WI38 (cell line): ENCODE data around the gene SCN5A.
"Not testable (repeated sequence)": the region's sequence is repeated elsewhere in the genome, so short reads cannot be mapped to it uniquely, and the experiment has no call there.

Experiments used
- H3K4me3 ChIP-seq: 2 replicates; pipeline ENCODE4 v1.5.1; 2011; ENCODE audit warnings: low read depth, mild to moderate bottlenecking, control low read depth, low read length
- TF ChIP-seq, protein P1 (sequence below): IDR thresholded peaks from 2 replicates; pipeline ENCODE4 v1.5.1; 2012; ENCODE audit warnings: low read depth, mild to moderate bottlenecking, control low read depth, low read length

Gene SCN5A

DNA sequence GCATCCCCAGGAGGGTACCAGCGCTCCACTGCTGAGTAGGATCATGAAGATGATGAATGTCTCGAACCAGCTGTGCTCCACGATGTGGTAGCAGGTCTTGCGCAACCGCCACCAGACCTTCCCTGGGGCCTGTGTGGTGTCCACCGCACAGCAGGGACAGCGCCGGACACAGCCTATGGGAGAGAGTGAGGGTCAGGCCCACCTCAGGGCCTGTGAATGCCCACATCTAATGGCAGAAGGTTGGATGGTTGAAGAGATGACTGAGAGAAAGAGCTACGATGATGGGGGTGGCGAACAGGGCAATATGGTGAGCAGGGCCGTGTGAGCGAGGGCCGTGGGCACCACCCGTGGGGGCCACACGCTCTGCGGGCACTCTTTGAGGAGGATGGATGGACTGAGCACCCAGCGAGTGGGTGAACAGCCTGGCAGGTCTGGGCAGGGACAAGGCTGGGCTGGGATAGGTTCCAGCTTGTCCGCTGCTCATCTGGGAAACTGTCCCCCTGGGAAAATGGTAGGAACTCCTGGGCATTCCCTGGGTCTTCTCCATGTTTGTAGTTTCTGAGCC is 74.1 kb downstream of the SCN5A start:
- H3K4me3 ChIP-seq: no peak overlapping the region
- TF ChIP-seq, protein P1, sequence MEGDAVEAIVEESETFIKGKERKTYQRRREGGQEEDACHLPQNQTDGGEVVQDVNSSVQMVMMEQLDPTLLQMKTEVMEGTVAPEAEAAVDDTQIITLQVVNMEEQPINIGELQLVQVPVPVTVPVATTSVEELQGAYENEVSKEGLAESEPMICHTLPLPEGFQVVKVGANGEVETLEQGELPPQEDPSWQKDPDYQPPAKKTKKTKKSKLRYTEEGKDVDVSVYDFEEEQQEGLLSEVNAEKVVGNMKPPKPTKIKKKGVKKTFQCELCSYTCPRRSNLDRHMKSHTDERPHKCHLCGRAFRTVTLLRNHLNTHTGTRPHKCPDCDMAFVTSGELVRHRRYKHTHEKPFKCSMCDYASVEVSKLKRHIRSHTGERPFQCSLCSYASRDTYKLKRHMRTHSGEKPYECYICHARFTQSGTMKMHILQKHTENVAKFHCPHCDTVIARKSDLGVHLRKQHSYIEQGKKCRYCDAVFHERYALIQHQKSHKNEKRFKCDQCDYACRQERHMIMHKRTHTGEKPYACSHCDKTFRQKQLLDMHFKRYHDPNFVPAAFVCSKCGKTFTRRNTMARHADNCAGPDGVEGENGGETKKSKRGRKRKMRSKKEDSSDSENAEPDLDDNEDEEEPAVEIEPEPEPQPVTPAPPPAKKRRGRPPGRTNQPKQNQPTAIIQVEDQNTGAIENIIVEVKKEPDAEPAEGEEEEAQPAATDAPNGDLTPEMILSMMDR: no peak

DNA sequence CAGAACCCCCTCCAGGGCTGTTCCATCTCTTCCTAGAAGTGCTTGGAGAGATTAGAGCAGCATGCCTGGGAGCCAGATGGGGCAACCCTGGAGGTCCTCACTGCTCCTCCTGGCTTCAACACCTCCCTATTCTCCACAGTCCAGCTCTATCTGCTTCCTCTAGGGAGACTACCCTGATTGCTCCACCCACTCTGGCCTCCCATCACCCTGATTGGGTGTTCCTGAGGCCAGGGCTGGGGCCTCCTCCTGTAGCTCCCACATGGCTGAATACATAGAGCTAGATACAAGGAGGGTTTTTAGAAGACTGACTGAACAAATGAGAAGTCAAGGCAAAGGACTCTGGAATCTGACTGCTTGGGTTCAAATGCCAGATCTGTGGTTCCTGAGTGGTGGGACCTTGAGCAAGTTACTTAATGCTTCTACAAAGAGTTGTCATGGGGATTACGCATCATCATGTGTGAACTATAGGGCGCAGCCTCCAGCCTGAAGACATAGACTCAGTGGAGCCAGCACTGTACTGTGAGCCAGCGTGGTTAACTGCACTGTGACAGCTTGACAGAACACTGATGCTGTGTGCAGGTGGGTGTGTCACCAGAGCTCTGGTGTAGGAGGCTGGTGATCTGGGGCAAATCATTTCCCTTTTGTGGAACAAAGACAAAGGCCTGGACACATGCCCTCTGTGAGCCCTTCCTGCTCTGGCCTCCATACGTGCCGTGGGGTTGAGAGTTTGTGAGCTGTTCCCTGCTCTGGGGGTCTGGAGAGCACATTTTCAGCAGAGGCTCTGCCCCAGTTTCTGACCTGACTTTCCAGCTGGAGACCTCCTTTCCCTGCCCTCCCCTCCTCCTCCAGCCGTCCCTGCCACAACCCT is 74.8 kb downstream of the SCN5A start:
- TF ChIP-seq, protein P1: no peak
- H3K4me3 ChIP-seq: no peak overlapping the region

GRCh38 chr3:38573556-38573955 is 75.9 kb downstream of the SCN5A start:
- TF ChIP-seq, protein P1: no peak
- no peak overlapping the region for H3K4me3 ChIP-seq

GRCh38 chr3:38573111-38573510 is 76.4 kb downstream of the SCN5A start:
- no peak overlapping the region for H3K4me3 ChIP-seq
- TF ChIP-seq, protein P1: no peak

DNA sequence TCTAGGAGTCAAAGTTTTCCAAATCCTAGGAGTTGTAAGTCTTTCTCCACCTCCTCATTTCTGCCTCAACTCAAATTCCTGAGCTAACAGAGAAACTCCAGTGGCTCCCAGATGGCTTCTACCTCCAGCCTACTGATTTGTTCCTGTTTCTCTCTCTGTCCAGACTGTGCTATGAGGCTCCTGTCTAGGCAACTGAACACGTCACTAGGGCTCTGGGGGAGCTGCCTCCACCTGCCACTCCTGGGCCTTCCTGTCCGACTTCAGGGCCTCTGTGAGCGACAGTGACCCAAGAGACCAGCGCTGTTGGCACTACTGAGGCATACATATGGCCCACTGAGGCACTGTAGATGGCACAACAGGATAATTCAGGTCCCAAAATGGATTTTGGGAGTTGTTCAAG is 82.0 kb downstream of the SCN5A start:
- TF ChIP-seq, protein P1: no peak
- no peak overlapping the region for H3K4me3 ChIP-seq

- not testable (repeated sequence) for H3K4me3 ChIP-seq
These were observed 82.7 kb downstream of the SCN5A start for GRCh38 chr3:38566794-38567193.

DNA sequence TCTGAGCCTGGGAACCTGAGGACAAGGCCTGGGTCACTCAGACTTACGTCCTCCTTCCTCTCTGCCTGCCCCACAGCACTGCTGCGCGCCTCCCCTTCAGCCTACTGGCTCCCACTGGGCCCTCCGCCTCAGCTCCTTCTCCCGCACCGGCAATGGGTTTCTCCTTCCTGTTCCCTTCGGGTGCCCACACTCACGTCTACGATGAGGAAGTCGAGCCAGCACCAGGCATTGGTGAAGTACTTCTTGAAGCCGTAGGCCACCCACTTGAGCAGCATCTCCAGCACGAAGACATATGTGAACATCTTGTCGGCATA is 83.3 kb downstream of the SCN5A start:
- TF ChIP-seq, protein P1: no peak
- H3K4me3 ChIP-seq: no peak overlapping the region
